ENCODE data around the gene ARRDC2. TPM values are rescaled to one million over a fixed set of nuclear protein-coding genes. Genes with fewer than 3 reads are reported as not detected.

The ARRDC2 gene
- total RNA-seq, 1 donor from 2014 or later, result 82.7 TPM

- H3K27me3 ChIP-seq, result no peaks in the 10 kb centered on the region
These were observed 45.7 kb downstream of the ARRDC2 start for GRCh38 chr19:18053576-18054219.

GRCh38 chr19:18055967-18056366, 48.0 kb downstream of the ARRDC2 start:
- no peaks in the 10 kb centered on the region for H3K9me3 ChIP-seq
- peaks cover 24% of the 10 kb centered on the region for H3K4me1 ChIP-seq
- intact Hi-C loops (cut with DNase I), result no loop called here
- no peaks in the 10 kb centered on the region for H3K27me3 ChIP-seq
- H3K4me3 ChIP-seq, result no peak overlapping the region
- no peak overlapping the region for H3K27ac ChIP-seq
- no peaks in the 10 kb centered on the region for H3K36me3 ChIP-seq
- ATAC-seq, result no peak
- TF ChIP-seq CTCF (IDR thresholded peaks at IDR 0.05), result no peak
- no peak for DNase-seq

More at GRCh38 chr19:18053576-18054219, 45.7 kb downstream of the ARRDC2 start:
- Histone ChIP-seq H3K4me1 (peaks cover 26% of the 10 kb centered on the region), H3K4me3 (no peak overlapping the region), H3K36me3 (no peaks in the 10 kb centered on the region), H3K27ac (no peak overlapping the region), H3K9me3 (no peaks in the 10 kb centered on the region)
- ATAC-seq (no peak), DNase-seq (no peak)
- intact Hi-C loops (cut with DNase I), result no loop called here
- no peak for TF ChIP-seq CTCF (IDR thresholded peaks at IDR 0.05)

DNA sequence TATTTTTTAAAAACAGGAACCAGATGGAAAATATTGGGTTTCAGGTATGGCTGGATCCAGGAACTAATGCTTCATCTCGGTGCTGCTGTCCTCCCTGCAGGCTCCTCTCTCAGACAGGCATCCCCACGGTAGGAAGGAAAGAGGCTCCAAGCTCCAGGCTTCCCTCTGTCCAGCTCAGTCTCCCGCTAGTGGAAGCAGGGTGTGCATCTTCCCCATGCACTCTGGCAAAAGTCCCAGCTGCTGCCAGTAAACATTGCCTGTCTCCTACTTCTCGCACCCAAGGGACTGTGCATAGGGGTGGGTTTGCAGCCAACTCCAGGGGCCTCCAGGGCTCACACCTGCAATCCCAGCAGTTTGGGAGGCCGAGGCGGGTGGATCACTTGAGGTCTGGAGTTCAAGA, 49.6 kb downstream of the ARRDC2 start:
- Histone ChIP-seq H3K4me1 (peaks cover 14% of the 10 kb centered on the region), H3K36me3 (no peaks in the 10 kb centered on the region), H3K4me3 (no peak overlapping the region), H3K27me3 (no peaks in the 10 kb centered on the region), H3K9me3 (no peaks in the 10 kb centered on the region), H3K27ac (peak overlapping the region; percentile 83)
- TF ChIP-seq CTCF (IDR thresholded peaks at IDR 0.05), result no peak
- DNase-seq, result no peak
- ATAC-seq, result peak; percentile 32
- intact Hi-C loops (cut with DNase I), result no loop called here

GRCh38 chr19:18058208-18059009, 50.4 kb downstream of the ARRDC2 start:
- Histone ChIP-seq H3K27ac (peak overlapping the region; percentile 83), H3K4me1 (peaks cover 14% of the 10 kb centered on the region), H3K36me3 (no peaks in the 10 kb centered on the region), H3K4me3 (peak overlapping the region; percentile 28), H3K27me3 (no peaks in the 10 kb centered on the region), H3K9me3 (no peaks in the 10 kb centered on the region)
- TF ChIP-seq CTCF (IDR thresholded peaks at IDR 0.05), result peak; percentile 98
- DNase-seq (peak; percentile 91), ATAC-seq (peak; percentile 95)
- intact Hi-C loops (cut with DNase I), result loop anchor here (2.0 kb wide), 1 partner anchor 52 kb away; no protein-coding TSS in a partner anchor

- Histone ChIP-seq H3K27me3 (no peaks in the 10 kb centered on the region), H3K36me3 (no peaks in the 10 kb centered on the region), H3K9me3 (no peaks in the 10 kb centered on the region), H3K4me3 (no peak overlapping the region), H3K4me1 (peaks cover 14% of the 10 kb centered on the region), H3K27ac (no peak overlapping the region)
- intact Hi-C loops (cut with DNase I), result loop anchor here (2.0 kb wide), 1 partner anchor 52 kb away; no protein-coding TSS in a partner anchor
- TF ChIP-seq CTCF (IDR thresholded peaks at IDR 0.05), result no peak
- ATAC-seq (no peak), DNase-seq (no peak)
These were observed 51.3 kb downstream of the ARRDC2 start for GRCh38 chr19:18059297-18059696.

All from upper lobe of right lung (tissue), 1 donor.